ENCODE results near the gene OLIG3.

- no peak for TF ChIP-seq EZH2 (IDR thresholded peaks at IDR 0.05; ENCODE audit: low read length, unreplicated experiment)
- TF ChIP-seq CTCF (conservative IDR thresholded peaks at IDR 0.05; ENCODE audit: low read depth, low read length) = no peak
- TF ChIP-seq EZH2phosphoT487 (IDR thresholded peaks at IDR 0.05; ENCODE audit: borderline replicate concordance, low read length) = no peak
Measured at GRCh38 chr6:137494281-137494987, at the start of gene OLIG3.
